Thyroid gland (tissue), 4 donors: ENCODE data around the gene POLG. TPM values are rescaled to one million over a fixed set of nuclear protein-coding genes. Genes with fewer than 3 reads are reported as not detected.

Experiments used
- DNase-seq, 2 donors: peaks; one replicate each; pipeline ENCODE4 v3.0.0-alpha.2; 2019
- H3K27ac ChIP-seq, 3 donors: fragments of 200-600 bp; sonication (generic); 1 replicate in 2 of 3; 2 replicates in 1 of 3; pipeline ENCODE4 v1.5.1; 2016 to 2019; ENCODE audit warnings: mild to moderate bottlenecking in 1 of 3, moderate library complexity in 1 of 3
- H3K27me3 ChIP-seq: fragments of 200-600 bp; sonication (generic); one replicate; pipeline ENCODE4 v1.5.1; 2019
- H3K36me3 ChIP-seq, 2 donors: fragments of 200-600 bp; sonication (generic); one replicate each; pipeline ENCODE4 v1.5.1; 2016 to 2019
- H3K4me1 ChIP-seq, 2 donors: fragments of 200-600 bp; sonication (generic); one replicate each; pipeline ENCODE4 v1.5.1; 2017 to 2019
- H3K4me3 ChIP-seq, 3 donors: fragments of 200-600 bp; sonication (generic); replicated peaks in 1 of 3; 1 replicate in 2 of 3; 2 replicates in 1 of 3; pipeline ENCODE4 v1.5.1; 2016; ENCODE audit warnings: mild to moderate bottlenecking in 1 of 3
- H3K9me3 ChIP-seq: fragments of 200-600 bp; sonication (generic); one replicate; pipeline ENCODE4 v1.5.1; 2017
- POLR2A ChIP-seq, 2 donors: fragments of 450-650 bp; IDR thresholded peaks; one replicate each; pipeline ENCODE4 v1.6.1; 2017; ENCODE audit warnings: antibody characterized with exemption in 2 of 2, mild to moderate bottlenecking in 2 of 2, moderate library complexity in 1 of 2
- WGBS, 2 donors: methylation state at CpG; one replicate each; pipeline ENCODE4 v1.1.5; 2017; 5-methylcytosine and 5-hydroxymethylcytosine counted together
- intact Hi-C: fragments of 100-400 bp; cut with DNase I; formaldehyde crosslinking; loops from one replicate; pipeline ENCODE4 v1.15.1; 2023
- total RNA-seq, 4 donors: library from RNA; depleted of rRNA; stranded (reverse); fragments of >200 nt; gene quantifications; one replicate each; pipeline ENCODE4 v1.2.3, GENCODE V29; 2016
- TF ChIP-seq, protein P1 (sequence below), 6 experiments: fragments of 200-600 bp in 3 of 6; fragments of 450-650 bp in 3 of 6; sonication (generic) in 3 of 6; IDR thresholded peaks; one replicate each; pipeline ENCODE4 v1.5.1; 2016 to 2019; ENCODE audit warnings: antibody characterized with exemption in 6 of 6, mild to moderate bottlenecking in 2 of 6, inconsistent platforms in 1 of 6, moderate library complexity in 1 of 6

POLG gene
- total RNA-seq, 4 donors from 2014 or later: 31.2 to 78.8 (median 61.0) TPM

DNA sequence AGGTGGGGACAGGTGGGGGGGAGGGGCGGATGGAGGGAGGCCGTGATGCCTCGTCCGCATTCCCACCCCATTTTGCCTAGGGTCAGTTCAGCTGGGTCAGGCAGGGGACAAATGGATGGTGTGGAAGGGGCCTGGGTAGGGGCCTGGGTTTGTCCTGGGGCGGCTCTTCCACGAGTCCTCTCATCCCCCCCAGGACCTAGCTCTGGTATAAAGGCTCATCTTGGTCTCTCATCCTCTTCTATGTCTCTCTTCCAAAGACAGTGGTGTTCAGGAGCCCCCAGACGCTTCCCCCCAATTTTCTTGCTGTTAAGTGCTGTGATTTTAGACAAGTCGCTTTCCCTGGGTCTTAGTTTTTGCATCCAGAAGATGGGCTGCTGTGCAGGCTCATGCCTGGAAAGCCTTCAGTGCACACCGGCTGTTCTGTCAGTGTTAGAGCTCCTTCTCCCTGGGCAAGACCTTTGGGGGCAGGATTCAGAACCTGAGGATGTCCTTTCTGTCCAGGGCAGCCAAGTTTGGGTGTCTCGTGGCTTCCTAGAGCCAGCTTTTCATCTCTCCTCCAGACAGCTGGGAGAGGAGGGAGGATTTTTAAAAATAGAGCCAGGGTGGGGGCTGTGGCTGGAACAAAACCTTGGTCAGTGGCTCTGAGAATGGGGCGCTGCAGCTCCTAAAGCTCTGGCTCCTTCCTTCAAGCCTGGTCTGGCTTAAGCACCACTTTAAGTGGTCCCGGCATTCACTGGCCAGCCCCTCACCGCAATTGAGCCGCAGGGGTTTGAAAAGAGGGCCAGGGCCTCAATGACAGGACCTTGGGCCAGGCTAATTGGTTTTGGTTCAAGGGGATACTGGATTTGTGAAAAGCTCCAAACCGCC, 37.7 kb upstream of the POLG start:
- intact Hi-C loops: no loop called here
- WGBS, 2 donors: 27% methylated on average over 13 to 14 of the region's 15 CpGs
- Histone ChIP-seq H3K27ac (no peak overlapping the region), H3K27me3 (peaks cover 32% of the 10 kb centered on the region), H3K4me1 (peaks cover 11 to 16% of the 10 kb centered on the region in 2 donors), H3K4me3 (no peak overlapping the region), H3K36me3 (no peaks in the 10 kb centered on the region), H3K9me3 (no peaks in the 10 kb centered on the region)
- TF ChIP-seq POLR2A (IDR thresholded peaks at IDR 0.05): no peak
- TF ChIP-seq, protein P1, sequence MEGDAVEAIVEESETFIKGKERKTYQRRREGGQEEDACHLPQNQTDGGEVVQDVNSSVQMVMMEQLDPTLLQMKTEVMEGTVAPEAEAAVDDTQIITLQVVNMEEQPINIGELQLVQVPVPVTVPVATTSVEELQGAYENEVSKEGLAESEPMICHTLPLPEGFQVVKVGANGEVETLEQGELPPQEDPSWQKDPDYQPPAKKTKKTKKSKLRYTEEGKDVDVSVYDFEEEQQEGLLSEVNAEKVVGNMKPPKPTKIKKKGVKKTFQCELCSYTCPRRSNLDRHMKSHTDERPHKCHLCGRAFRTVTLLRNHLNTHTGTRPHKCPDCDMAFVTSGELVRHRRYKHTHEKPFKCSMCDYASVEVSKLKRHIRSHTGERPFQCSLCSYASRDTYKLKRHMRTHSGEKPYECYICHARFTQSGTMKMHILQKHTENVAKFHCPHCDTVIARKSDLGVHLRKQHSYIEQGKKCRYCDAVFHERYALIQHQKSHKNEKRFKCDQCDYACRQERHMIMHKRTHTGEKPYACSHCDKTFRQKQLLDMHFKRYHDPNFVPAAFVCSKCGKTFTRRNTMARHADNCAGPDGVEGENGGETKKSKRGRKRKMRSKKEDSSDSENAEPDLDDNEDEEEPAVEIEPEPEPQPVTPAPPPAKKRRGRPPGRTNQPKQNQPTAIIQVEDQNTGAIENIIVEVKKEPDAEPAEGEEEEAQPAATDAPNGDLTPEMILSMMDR (IDR thresholded peaks at IDR 0.05): no peak
- DNase-seq: no peak

- intact Hi-C loops: no loop called here
- Histone ChIP-seq H3K27me3 (peaks cover 39% of the 10 kb centered on the region), H3K9me3 (no peaks in the 10 kb centered on the region), H3K27ac (no peak overlapping the region), H3K36me3 (no peaks in the 10 kb centered on the region), H3K4me3 (no peak overlapping the region), H3K4me1 (peaks cover 11 to 18% of the 10 kb centered on the region in 2 donors)
- TF ChIP-seq POLR2A (IDR thresholded peaks at IDR 0.05): no peak
- TF ChIP-seq, protein P1 (IDR thresholded peaks at IDR 0.05): no peak
- WGBS, 2 donors: 2 to 4% methylated on average over 20 to 23 of the region's 87 CpGs
- peak; percentile 6 to 24 for DNase-seq
Observed at GRCh38 chr15:89371228-89372044, 36.8 kb upstream of the POLG start.

DNA sequence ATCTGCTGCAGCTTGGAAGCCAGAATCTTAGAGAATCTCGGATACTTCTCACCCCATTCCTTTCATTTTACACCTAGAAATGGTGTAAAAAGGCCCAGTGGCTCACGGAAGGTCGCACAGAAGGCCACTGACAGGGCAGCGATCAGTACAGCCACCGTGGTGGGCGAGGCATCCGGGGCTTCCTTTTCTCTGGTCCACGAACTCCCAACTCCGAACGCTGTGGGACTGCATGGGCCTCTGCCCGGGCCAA, 36.3 kb upstream of the POLG start:
- Histone ChIP-seq H3K27ac (no peak overlapping the region), H3K36me3 (no peaks in the 10 kb centered on the region), H3K27me3 (peaks cover 43% of the 10 kb centered on the region), H3K4me1 (peaks cover 11 to 18% of the 10 kb centered on the region in 2 donors), H3K9me3 (no peaks in the 10 kb centered on the region), H3K4me3 (no peak overlapping the region)
- intact Hi-C loops: no loop called here
- no peak for DNase-seq
- TF ChIP-seq, protein P1 (IDR thresholded peaks at IDR 0.05): no peak
- no peak for TF ChIP-seq POLR2A (IDR thresholded peaks at IDR 0.05)
- 3 to 11% methylated on average over 8 to 10 of the region's 11 CpGs for WGBS, 2 donors

GRCh38 chr15:89370120-89370977, 35.7 kb upstream of the POLG start:
- H3K27me3 ChIP-seq: peaks cover 47% of the 10 kb centered on the region
- no peak for DNase-seq
- no peak overlapping the region for H3K4me3 ChIP-seq
- WGBS, 2 donors: 9 to 10% methylated on average over 17 to 33 of the region's 33 CpGs
- no peaks in the 10 kb centered on the region for H3K9me3 ChIP-seq
- H3K4me1 ChIP-seq: peaks cover 11 to 18% of the 10 kb centered on the region in 2 donors
- no peak overlapping the region for H3K27ac ChIP-seq
- no peaks in the 10 kb centered on the region for H3K36me3 ChIP-seq
- intact Hi-C loops: no loop called here
- no peak for TF ChIP-seq POLR2A (IDR thresholded peaks at IDR 0.05)
- TF ChIP-seq, protein P1 (IDR thresholded peaks at IDR 0.05): no peak
